Esophagus squamous epithelium (tissue), 4 donors: ENCODE data around the gene HP.

ENCODE experiments used
- CTCF ChIP-seq, 6 experiments: fragments of 450-650 bp in 4 of 6; fragments of 200-600 bp in 2 of 6; sonication (generic) in 2 of 6; IDR thresholded peaks; one replicate each; pipeline ENCODE4 v1.5.1; 2016 to 2019; ENCODE audit warnings: antibody characterized with exemption in 6 of 6, mild to moderate bottlenecking in 4 of 6, moderate library complexity in 4 of 6
- POLR2A ChIP-seq, 4 donors: fragments of 450-650 bp; IDR thresholded peaks; one replicate each; pipeline ENCODE4 v1.6.1; 2017; ENCODE audit warnings: antibody characterized with exemption in 4 of 4, mild to moderate bottlenecking in 4 of 4, moderate library complexity in 3 of 4

GRCh38 chr16:72104905-72105304 lies 50.6 kb downstream of the HP start:
- TF ChIP-seq CTCF (IDR thresholded peaks at IDR 0.05), result no peak
- no peak for TF ChIP-seq POLR2A (IDR thresholded peaks at IDR 0.05)
